Nephron progenitor cell (in vitro differentiated cells): ENCODE results near the gene DMXL1.

ENCODE experiments used
- DNase-seq: peaks from one replicate; pipeline ENCODE4 v3.0.0; 2021
- H3K27ac Mint-ChIP-seq: 2 replicates; pipeline ENCODE4 v1.8.0; 2021; ENCODE audit warnings: mild to moderate bottlenecking, moderate library complexity, mixed read lengths
- H3K27me3 Mint-ChIP-seq: 2 replicates; pipeline ENCODE4 v1.8.0; 2021; ENCODE audit warnings: mild to moderate bottlenecking, low read depth, mixed read lengths; ENCODE audit not compliant: poor library complexity
- H3K36me3 Mint-ChIP-seq: 2 replicates; pipeline ENCODE4 v1.8.0; 2021; ENCODE audit warnings: low read depth, mixed read lengths
- H3K4me1 Mint-ChIP-seq: 2 replicates; pipeline ENCODE4 v1.8.0; 2021; ENCODE audit warnings: mixed read lengths
- H3K4me3 Mint-ChIP-seq: 2 replicates; pipeline ENCODE4 v1.8.0; 2021; ENCODE audit warnings: mild to moderate bottlenecking, moderate library complexity, mixed read lengths
- H3K9me3 Mint-ChIP-seq: 2 replicates; pipeline ENCODE4 v1.8.0; 2021; ENCODE audit warnings: mild to moderate bottlenecking, moderate library complexity, mixed read lengths
- TF ChIP-seq, protein P1 (sequence below): fragments of 200-600 bp; sonication (generic); IDR thresholded peaks from 2 replicates; pipeline ENCODE4 v1.5.0; 2021; ENCODE audit warnings: antibody characterized with exemption

The DMXL1 gene

DNA sequence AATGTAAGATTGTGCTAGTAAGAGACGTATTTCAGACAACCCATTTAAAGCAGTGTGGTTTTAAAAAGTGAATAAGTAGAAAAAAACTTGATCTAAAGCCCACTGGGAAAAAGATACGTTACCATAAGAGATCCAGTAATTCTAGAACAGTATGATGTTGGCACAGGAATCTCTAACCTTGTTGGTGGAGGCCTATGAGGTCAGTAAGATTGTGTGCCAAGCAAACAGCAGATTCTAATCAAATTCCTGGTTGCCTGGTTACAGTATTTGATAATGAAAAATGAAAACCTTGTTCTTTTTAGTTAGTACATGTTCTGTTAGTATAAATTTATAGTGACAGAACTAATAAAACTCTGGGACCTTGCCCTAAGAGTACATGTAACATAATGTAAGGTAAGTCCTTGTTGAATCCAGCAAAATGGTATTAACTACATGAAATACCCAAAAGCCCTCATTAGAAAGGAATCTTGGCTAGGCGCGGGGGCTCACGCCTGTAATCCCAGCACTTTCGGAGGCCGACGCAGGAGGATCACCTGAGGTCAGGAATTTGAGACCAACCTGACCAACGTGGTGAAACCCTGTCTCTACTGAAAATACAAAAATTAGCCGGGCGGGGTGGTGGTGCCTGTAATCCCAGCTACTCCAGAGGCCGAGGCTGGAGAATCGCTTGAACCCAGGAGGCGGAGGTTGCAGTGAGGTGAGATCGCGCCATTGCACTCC is 33.2 kb upstream of the DMXL1 start:
- peaks cover 4% of the 10 kb centered on the region for H3K9me3 Mint-ChIP-seq
- H3K4me1 Mint-ChIP-seq, result no peaks in the 10 kb centered on the region
- H3K27ac Mint-ChIP-seq, result no peak overlapping the region
- H3K4me3 Mint-ChIP-seq, result no peak overlapping the region
- no peaks in the 10 kb centered on the region for H3K36me3 Mint-ChIP-seq
- TF ChIP-seq, protein P1, sequence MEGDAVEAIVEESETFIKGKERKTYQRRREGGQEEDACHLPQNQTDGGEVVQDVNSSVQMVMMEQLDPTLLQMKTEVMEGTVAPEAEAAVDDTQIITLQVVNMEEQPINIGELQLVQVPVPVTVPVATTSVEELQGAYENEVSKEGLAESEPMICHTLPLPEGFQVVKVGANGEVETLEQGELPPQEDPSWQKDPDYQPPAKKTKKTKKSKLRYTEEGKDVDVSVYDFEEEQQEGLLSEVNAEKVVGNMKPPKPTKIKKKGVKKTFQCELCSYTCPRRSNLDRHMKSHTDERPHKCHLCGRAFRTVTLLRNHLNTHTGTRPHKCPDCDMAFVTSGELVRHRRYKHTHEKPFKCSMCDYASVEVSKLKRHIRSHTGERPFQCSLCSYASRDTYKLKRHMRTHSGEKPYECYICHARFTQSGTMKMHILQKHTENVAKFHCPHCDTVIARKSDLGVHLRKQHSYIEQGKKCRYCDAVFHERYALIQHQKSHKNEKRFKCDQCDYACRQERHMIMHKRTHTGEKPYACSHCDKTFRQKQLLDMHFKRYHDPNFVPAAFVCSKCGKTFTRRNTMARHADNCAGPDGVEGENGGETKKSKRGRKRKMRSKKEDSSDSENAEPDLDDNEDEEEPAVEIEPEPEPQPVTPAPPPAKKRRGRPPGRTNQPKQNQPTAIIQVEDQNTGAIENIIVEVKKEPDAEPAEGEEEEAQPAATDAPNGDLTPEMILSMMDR, result no peak
- DNase-seq, result no peak
- no peaks in the 10 kb centered on the region for H3K27me3 Mint-ChIP-seq

DNA sequence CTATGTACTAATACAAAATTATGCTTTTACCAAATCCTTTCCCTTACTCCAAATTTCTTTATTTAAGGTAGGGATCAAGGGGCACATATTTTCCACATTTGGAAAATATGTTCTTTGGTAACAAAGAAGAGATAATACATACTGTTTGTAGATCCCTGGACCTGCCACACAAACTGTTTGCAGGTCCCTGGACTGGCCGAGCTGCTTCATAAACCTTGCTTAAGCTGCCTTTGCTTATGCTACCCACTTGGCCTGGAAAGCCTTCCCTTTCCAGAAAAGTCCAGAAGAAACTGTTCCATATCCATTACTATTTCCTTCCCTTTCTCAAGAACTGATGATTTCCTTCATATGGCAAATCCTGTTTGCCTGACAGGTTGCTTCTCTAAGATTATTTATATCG is 22.6 kb upstream of the DMXL1 start:
- no peak overlapping the region for H3K4me3 Mint-ChIP-seq
- no peaks in the 10 kb centered on the region for H3K9me3 Mint-ChIP-seq
- H3K36me3 Mint-ChIP-seq, result no peaks in the 10 kb centered on the region
- no peak overlapping the region for H3K27ac Mint-ChIP-seq
- peaks cover 6% of the 10 kb centered on the region for H3K4me1 Mint-ChIP-seq
- DNase-seq, result no peak
- TF ChIP-seq, protein P1, result no peak
- H3K27me3 Mint-ChIP-seq, result no peaks in the 10 kb centered on the region

DNA sequence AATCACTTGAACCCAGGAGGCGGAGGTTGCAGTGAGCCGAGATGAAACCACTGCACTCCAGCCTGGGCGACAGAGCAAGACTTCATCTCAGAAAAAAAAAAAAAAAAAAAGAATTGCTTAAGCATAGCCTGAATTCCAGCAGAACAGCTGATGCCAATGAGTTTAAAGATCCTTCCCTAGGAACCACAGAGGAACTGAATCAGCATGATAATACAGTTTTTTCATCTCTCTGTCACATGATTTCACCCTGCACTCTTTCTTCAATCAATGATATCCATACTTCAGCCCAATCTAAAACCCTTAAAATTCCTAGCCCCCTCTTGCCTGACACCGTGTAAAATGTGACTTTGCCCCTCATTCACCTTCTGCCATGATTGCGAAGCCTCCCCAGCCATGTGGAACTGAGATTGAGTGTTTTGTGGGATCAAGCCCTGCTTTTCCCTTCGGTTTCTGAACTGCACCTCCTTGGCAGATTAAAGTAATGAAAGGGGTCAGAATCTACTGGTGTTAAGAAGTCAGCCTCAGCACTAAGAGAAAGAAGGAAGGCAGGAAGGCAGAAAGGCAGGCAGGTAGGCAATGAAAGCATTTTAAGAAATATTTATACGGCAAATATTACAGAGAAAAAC is 20.9 kb upstream of the DMXL1 start:
- Mint-ChIP-seq H3K27me3 (no peaks in the 10 kb centered on the region), H3K4me1 (peaks cover 6% of the 10 kb centered on the region), H3K9me3 (no peaks in the 10 kb centered on the region), H3K36me3 (no peaks in the 10 kb centered on the region), H3K27ac (no peak overlapping the region), H3K4me3 (no peak overlapping the region)
- no peak for DNase-seq
- TF ChIP-seq, protein P1, result no peak

DNA sequence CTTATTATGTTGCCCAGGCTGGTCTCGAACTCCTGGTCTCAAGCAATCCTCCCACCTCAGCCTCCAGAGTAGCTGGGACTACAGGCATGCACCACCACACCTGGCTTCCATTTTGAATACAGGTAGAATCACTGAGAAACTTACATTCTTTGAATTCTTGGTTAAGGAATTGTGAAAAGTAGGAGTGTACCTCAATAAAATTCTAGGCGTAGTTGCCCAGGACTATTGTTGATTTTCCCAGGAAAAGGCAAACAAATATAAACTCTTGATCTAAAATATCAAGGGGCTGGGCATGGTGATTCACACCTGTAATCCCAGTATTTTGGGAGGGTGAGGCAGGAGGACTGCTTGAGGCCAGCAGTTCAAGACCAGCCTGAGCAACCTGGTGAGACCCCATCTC is 16.8 kb upstream of the DMXL1 start:
- no peak overlapping the region for H3K27ac Mint-ChIP-seq
- TF ChIP-seq, protein P1, result no peak
- H3K36me3 Mint-ChIP-seq, result no peaks in the 10 kb centered on the region
- no peak overlapping the region for H3K4me3 Mint-ChIP-seq
- H3K4me1 Mint-ChIP-seq, result peaks cover 6% of the 10 kb centered on the region
- H3K27me3 Mint-ChIP-seq, result no peaks in the 10 kb centered on the region
- no peaks in the 10 kb centered on the region for H3K9me3 Mint-ChIP-seq
- no peak for DNase-seq

DNA sequence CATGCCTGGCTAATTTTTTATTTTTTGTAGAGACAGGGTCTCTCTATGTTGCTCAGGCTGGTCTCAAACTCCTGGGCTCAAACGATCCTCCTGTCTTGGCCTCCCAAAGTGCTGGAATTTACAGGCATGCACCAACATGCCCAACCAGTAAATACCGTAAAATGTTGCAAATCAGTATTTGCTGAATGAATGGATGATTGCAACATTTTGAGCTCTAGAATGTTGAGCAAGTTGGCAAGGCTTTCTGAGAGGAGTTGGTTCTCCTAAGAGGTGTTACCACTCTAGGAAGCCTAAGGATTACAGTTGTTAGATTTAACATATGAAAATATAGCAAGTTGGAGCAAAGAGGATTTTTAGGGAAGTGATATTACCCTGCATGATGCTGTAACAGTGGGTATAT is 15.6 kb upstream of the DMXL1 start:
- Mint-ChIP-seq H3K27ac (no peak overlapping the region), H3K4me1 (no peaks in the 10 kb centered on the region), H3K36me3 (no peaks in the 10 kb centered on the region), H3K27me3 (no peaks in the 10 kb centered on the region), H3K4me3 (no peak overlapping the region), H3K9me3 (no peaks in the 10 kb centered on the region)
- no peak for DNase-seq
- TF ChIP-seq, protein P1, result no peak
